GM12878 (cell line): ENCODE data around the gene MAT2B.

Source experiments
- CTCF ChIP-seq, 3 experiments: IDR thresholded peaks in 2 of 3; conservative IDR thresholded peaks in 1 of 3; 2 replicates each; pipeline ENCODE4 v1.5.1; 2011; ENCODE audit warnings: low read depth in 3 of 3, low read length in 3 of 3, mild to moderate bottlenecking in 3 of 3, control low read depth in 2 of 3, moderate library complexity in 2 of 3, inconsistent platforms in 1 of 3, mixed read lengths in 1 of 3; ENCODE audit not compliant: control insufficient read depth in 2 of 3, insufficient read depth in 1 of 3; ENCODE audit errors: extremely low read depth in 1 of 3
- EZH2 ChIP-seq: IDR thresholded peaks from 2 replicates; pipeline ENCODE4 v1.6.1; 2012; ENCODE audit warnings: low read depth, mild to moderate bottlenecking, control low read depth, inconsistent platforms, low read length, borderline replicate concordance; ENCODE audit not compliant: control insufficient read depth
- GABPA ChIP-seq: IDR thresholded peaks from 2 replicates; pipeline ENCODE4 v1.6.1; 2014; ENCODE audit warnings: antibody characterized with exemption, low read depth, mild to moderate bottlenecking, inconsistent platforms
- MTA3 ChIP-seq: IDR thresholded peaks from 2 replicates; pipeline ENCODE4 v1.6.1; 2012; ENCODE audit warnings: low read length, inconsistent platforms, borderline replicate concordance
- POLR2A ChIP-seq: IDR thresholded peaks from 2 replicates; pipeline ENCODE4 v1.6.1; 2011; ENCODE audit warnings: low read depth, mild to moderate bottlenecking, low read length
- RAD21 ChIP-seq: IDR thresholded peaks from 2 replicates; pipeline ENCODE4 v1.6.1; 2011; ENCODE audit warnings: mild to moderate bottlenecking, low read depth, low read length, moderate library complexity; ENCODE audit not compliant: insufficient read depth
- YY1 ChIP-seq: IDR thresholded peaks from 2 replicates; pipeline ENCODE4 v1.6.1; 2011; ENCODE audit warnings: low read depth, mild to moderate bottlenecking, low read length
- ZBED1 ChIP-seq: IDR thresholded peaks from 2 replicates; pipeline ENCODE4 v1.6.1; 2016; ENCODE audit warnings: borderline replicate concordance
- ZBTB11 ChIP-seq: fragments of 450-650 bp; formaldehyde crosslinking; IDR thresholded peaks from 2 replicates; pipeline ENCODE4 v1.5.0; 2022; ENCODE audit warnings: mild to moderate bottlenecking, missing genetic modification characterization
- TF ChIP-seq, protein P1 (sequence below): IDR thresholded peaks from 2 replicates; pipeline ENCODE4 v1.6.1; 2011; ENCODE audit warnings: borderline replicate concordance, low read depth, mild to moderate bottlenecking, moderate library complexity, low read length; ENCODE audit not compliant: insufficient read depth, poor library complexity, severe bottlenecking

GRCh38 chr5:163544836-163545235 lies 39.4 kb downstream of the MAT2B start:
- no peak for TF ChIP-seq CTCF (IDR thresholded peaks at IDR 0.05 in 2 of 3, conservative IDR thresholded peaks at IDR 0.05 in 1 of 3; ENCODE audit: control insufficient read depth in 2 of 3, extremely low read depth in 1 of 3, insufficient read depth in 1 of 3, low read depth in 3 of 3, low read length in 3 of 3)
- no peak for TF ChIP-seq RAD21
- no peak for TF ChIP-seq ZBED1
- TF ChIP-seq MTA3, result no peak
- TF ChIP-seq EZH2, result no peak
- TF ChIP-seq, protein P1, sequence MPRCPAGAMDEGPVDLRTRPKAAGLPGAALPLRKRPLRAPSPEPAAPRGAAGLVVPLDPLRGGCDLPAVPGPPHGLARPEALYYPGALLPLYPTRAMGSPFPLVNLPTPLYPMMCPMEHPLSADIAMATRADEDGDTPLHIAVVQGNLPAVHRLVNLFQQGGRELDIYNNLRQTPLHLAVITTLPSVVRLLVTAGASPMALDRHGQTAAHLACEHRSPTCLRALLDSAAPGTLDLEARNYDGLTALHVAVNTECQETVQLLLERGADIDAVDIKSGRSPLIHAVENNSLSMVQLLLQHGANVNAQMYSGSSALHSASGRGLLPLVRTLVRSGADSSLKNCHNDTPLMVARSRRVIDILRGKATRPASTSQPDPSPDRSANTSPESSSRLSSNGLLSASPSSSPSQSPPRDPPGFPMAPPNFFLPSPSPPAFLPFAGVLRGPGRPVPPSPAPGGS, result no peak
- no peak for TF ChIP-seq YY1
- TF ChIP-seq ZBTB11 (CRISPR knock-in tag), result no peak
- no peak for TF ChIP-seq POLR2A
- TF ChIP-seq GABPA, result no peak
